ENCODE results near the gene CBX4. TPM values are rescaled to one million over a fixed set of nuclear protein-coding genes. Genes with fewer than 3 reads are reported as not detected.

Gene CBX4
- total RNA-seq, 4 donors from 2014 or later = 0.26 to 8.4 (median 3.5) TPM

DNA sequence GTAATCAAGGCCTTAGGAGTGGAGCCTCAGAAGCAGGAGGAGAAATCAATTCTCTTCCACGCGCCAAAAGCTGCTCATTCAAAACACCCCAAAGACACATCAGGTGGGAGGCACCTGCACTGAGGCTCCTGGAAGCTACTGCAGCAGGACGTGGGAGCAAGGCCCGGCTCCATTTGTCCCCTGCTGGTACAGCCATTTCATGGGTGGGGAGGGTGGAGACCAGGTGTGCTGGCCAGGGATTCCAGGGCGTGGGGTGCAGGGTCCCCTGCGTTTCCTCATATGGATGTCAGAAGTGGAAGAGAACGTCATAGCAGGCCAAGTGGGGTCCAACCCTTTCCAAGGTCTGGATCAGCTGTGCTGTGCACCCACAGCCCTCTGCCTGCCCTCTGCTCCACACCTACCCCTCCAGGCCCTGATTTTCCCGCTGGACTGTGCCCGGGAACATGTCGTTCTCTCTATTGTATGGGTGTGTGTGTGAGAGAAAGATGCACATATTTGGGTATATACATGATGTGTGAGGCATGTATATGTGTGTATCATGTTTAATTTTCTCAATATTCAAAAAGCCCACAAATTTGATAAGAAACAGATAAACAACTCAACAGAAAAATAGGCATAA is 39.2 kb upstream of the CBX4 start:
- Histone ChIP-seq H3K27ac (no peak overlapping the region), H3K4me3 (no peak overlapping the region), H3K4me1 (no peaks in the 10 kb centered on the region), H3K9me3 (no peaks in the 10 kb centered on the region), H3K27me3 (no peaks in the 10 kb centered on the region), H3K36me3 (no peaks in the 10 kb centered on the region)
- intact Hi-C loops (cut with DNase I; ENCODE audit: low total_unique reads) = no loop called here
- no peak for DNase-seq
- no peak for TF ChIP-seq POLR2A (IDR thresholded peaks at IDR 0.05)
- no peak for TF ChIP-seq CTCF (IDR thresholded peaks at IDR 0.05)

- Histone ChIP-seq H3K4me1 (no peaks in the 10 kb centered on the region), H3K9me3 (no peaks in the 10 kb centered on the region), H3K4me3 (no peak overlapping the region), H3K27me3 (no peaks in the 10 kb centered on the region), H3K27ac (no peak overlapping the region), H3K36me3 (no peaks in the 10 kb centered on the region)
- intact Hi-C loops (cut with DNase I; ENCODE audit: low total_unique reads) = no loop called here
- no peak for TF ChIP-seq CTCF (IDR thresholded peaks at IDR 0.05)
- TF ChIP-seq POLR2A (IDR thresholded peaks at IDR 0.05) = no peak
- DNase-seq = no peak
These were observed 37.8 kb upstream of the CBX4 start for GRCh38 chr17:79877041-79877440.

DNA sequence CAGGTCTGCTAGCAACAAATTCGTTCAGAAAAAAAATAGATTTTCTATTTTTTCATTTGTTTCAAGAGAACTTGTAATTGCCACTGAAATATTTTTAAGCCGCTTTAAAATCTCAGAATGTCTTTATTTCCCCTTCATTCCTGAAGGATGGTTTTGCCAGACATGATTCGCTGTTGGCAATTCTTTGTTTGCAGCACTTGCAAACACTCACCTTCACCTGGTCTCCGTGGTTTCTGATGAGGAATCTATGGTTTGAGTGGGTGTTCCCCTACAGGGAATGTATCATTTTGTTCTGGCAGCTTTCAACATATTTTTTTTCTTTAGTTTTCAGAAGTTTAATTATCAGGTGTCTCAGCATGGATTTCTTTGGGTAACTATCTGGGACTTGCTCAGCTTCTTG is 36.3 kb upstream of the CBX4 start:
- Histone ChIP-seq H3K36me3 (no peaks in the 10 kb centered on the region), H3K9me3 (no peaks in the 10 kb centered on the region), H3K4me1 (no peaks in the 10 kb centered on the region), H3K27me3 (no peaks in the 10 kb centered on the region), H3K27ac (no peak overlapping the region), H3K4me3 (no peak overlapping the region)
- DNase-seq = no peak
- intact Hi-C loops (cut with DNase I; ENCODE audit: low total_unique reads) = no loop called here
- TF ChIP-seq CTCF (IDR thresholded peaks at IDR 0.05) = no peak
- no peak for TF ChIP-seq POLR2A (IDR thresholded peaks at IDR 0.05)

DNA sequence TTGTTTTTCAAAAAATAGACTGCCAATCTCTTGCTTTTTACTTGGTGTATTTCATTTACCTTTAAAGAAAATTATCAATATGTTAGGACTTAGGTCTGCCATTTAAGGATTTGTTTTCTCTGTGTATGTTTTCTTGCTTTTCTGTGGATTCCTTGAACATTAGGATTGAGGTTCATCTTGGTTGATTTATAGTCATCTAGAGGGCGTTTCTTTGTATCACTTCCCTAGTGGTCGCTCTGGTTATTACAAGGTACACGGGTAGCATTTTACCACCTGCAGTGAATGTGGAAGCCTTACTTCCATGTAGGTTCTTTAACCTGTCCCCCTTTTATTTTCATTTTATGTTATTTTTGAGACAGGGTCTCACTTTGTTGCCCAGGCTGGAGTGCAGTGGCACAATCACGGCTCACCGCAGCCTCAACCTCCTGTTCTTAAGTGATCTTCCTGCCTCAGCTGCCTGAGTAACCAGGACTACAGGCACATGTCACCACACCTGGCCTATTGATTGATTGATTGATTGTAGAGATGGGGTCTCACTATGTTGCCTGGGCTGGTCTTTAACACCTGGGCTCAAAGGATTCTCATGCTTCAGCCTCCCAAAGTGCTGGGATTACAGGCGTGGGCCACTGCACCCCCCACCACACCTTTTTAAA is 35.2 kb upstream of the CBX4 start:
- H3K9me3 ChIP-seq = no peaks in the 10 kb centered on the region
- intact Hi-C loops (cut with DNase I; ENCODE audit: low total_unique reads) = no loop called here
- DNase-seq = no peak
- no peak overlapping the region for H3K27ac ChIP-seq
- no peaks in the 10 kb centered on the region for H3K27me3 ChIP-seq
- H3K4me1 ChIP-seq = no peaks in the 10 kb centered on the region
- peak in 2 of 4 experiments; percentile 22 to 25 for TF ChIP-seq CTCF (IDR thresholded peaks at IDR 0.05)
- no peak for TF ChIP-seq POLR2A (IDR thresholded peaks at IDR 0.05)
- H3K36me3 ChIP-seq = no peaks in the 10 kb centered on the region
- no peak overlapping the region for H3K4me3 ChIP-seq

- no peak for DNase-seq
- Histone ChIP-seq H3K9me3 (no peaks in the 10 kb centered on the region), H3K4me1 (no peaks in the 10 kb centered on the region), H3K27ac (no peak overlapping the region), H3K4me3 (no peak overlapping the region), H3K36me3 (no peaks in the 10 kb centered on the region), H3K27me3 (no peaks in the 10 kb centered on the region)
- intact Hi-C loops (cut with DNase I; ENCODE audit: low total_unique reads) = no loop called here
- TF ChIP-seq CTCF (IDR thresholded peaks at IDR 0.05) = no peak
- no peak for TF ChIP-seq POLR2A (IDR thresholded peaks at IDR 0.05)
These were observed 34.3 kb upstream of the CBX4 start for GRCh38 chr17:79873583-79873982.
